Fibroblast of lung (primary cell): Measurements from ENCODE around the gene EDEM2. TPM values are rescaled to one million over a fixed set of nuclear protein-coding genes. Genes with fewer than 3 reads are reported as not detected.
"Not testable (repeated sequence)": the region's sequence is repeated elsewhere in the genome, so short reads cannot be mapped to it uniquely, and the experiment has no call there.

Source experiments
- DNase-seq, 2 donors: peaks; one replicate each; pipeline versions ENCODE4 v3.0.0 to v3.0.0-alpha.2; 2010; ENCODE audit warnings: low read depth in 2 of 2
- H2AFZ ChIP-seq: 2 replicates; pipeline ENCODE4 v1.5.1; 2012; ENCODE audit warnings: low read length, control low read depth, inconsistent platforms
- H3K27ac ChIP-seq: 2 replicates; pipeline ENCODE4 v1.5.1; 2011; ENCODE audit warnings: low read length, control low read depth; ENCODE audit not compliant: insufficient read depth
- H3K27me3 ChIP-seq: 2 replicates; pipeline ENCODE4 v1.5.1; 2011; ENCODE audit warnings: mild to moderate bottlenecking, low read length; ENCODE audit not compliant: control insufficient read depth, insufficient read depth
- H3K36me3 ChIP-seq: 2 replicates; pipeline ENCODE4 v1.5.1; 2011; ENCODE audit warnings: low read length; ENCODE audit not compliant: control insufficient read depth, insufficient read depth
- H3K4me1 ChIP-seq: 2 replicates; pipeline ENCODE4 v1.5.1; 2011; ENCODE audit warnings: low read length; ENCODE audit not compliant: control insufficient read depth, insufficient read depth; ENCODE audit errors: extremely low read depth
- H3K4me2 ChIP-seq: 2 replicates; pipeline ENCODE4 v1.5.1; 2011; ENCODE audit warnings: low read length, control low read depth; ENCODE audit not compliant: insufficient read depth; ENCODE audit errors: extremely low read depth
- H3K4me3 ChIP-seq, 4 experiments: fragments of 200-600 bp in 1 of 4; sonication (generic) in 1 of 4; replicated peaks in 1 of 4; 2 replicates each; pipeline ENCODE4 v1.5.1; 2011 to 2016; ENCODE audit warnings: low read length in 4 of 4, low read depth in 3 of 4, mild to moderate bottlenecking in 3 of 4, control low read depth in 2 of 4, inconsistent platforms in 1 of 4, mixed read lengths in 1 of 4; ENCODE audit not compliant: insufficient read depth in 1 of 4; ENCODE audit errors: control extremely low read depth in 1 of 4
- H3K79me2 ChIP-seq: 2 replicates; pipeline ENCODE4 v1.5.1; 2012; ENCODE audit warnings: mild to moderate bottlenecking, low read length, inconsistent platforms; ENCODE audit not compliant: control insufficient read depth, insufficient read depth
- H3K9ac ChIP-seq: 2 replicates; pipeline ENCODE4 v1.5.1; 2011; ENCODE audit warnings: mild to moderate bottlenecking, low read length, control low read depth; ENCODE audit not compliant: insufficient read depth
- H3K9me3 ChIP-seq: 2 replicates; pipeline ENCODE4 v1.5.1; 2012; ENCODE audit warnings: low read depth, low read length; ENCODE audit not compliant: control insufficient read depth, insufficient read depth
- H4K20me1 ChIP-seq: 2 replicates; pipeline ENCODE4 v1.5.1; 2011; ENCODE audit warnings: low read length; ENCODE audit not compliant: control insufficient read depth, insufficient read depth; ENCODE audit errors: extremely low read depth
- EZH2 ChIP-seq: IDR thresholded peaks from 2 replicates; pipeline ENCODE4 v1.5.1; 2012; ENCODE audit warnings: low read length, control low read depth, mild to moderate bottlenecking; ENCODE audit errors: missing control alignments
- polyA plus RNA-seq, 2 donors: library from polyadenylated mRNA; depleted of rRNA in 1 of 2; stranded (reverse) in 1 of 2; unstranded in 1 of 2; fragments of >200 nt; gene quantifications; 2 replicates each; pipeline ENCODE4 v1.2.1, GENCODE V29; 2011 to 2012; ENCODE audit warnings: missing spikeins in 1 of 2
- total RNA-seq: library from RNA; depleted of rRNA; stranded (reverse); fragments of >200 nt; gene quantifications from 2 replicates; pipeline ENCODE4 v1.2.1, GENCODE V29; 2014
- TF ChIP-seq, protein P1 (sequence below), 2 donors: IDR thresholded peaks in 1 of 2; conservative IDR thresholded peaks in 1 of 2; 1 replicate in 1 of 2; 2 replicates in 1 of 2; pipeline ENCODE4 v1.5.1; 2011 to 2012; ENCODE audit warnings: low read length in 2 of 2, control low read depth in 1 of 2, inconsistent platforms in 1 of 2, low read depth in 1 of 2, mild to moderate bottlenecking in 1 of 2

The EDEM2 gene
- total and polyA plus RNA-seq, 2 donors (not counting 1 experiment from before 2014, with no cell fraction given), result 23.8 to 99.4 TPM

DNA sequence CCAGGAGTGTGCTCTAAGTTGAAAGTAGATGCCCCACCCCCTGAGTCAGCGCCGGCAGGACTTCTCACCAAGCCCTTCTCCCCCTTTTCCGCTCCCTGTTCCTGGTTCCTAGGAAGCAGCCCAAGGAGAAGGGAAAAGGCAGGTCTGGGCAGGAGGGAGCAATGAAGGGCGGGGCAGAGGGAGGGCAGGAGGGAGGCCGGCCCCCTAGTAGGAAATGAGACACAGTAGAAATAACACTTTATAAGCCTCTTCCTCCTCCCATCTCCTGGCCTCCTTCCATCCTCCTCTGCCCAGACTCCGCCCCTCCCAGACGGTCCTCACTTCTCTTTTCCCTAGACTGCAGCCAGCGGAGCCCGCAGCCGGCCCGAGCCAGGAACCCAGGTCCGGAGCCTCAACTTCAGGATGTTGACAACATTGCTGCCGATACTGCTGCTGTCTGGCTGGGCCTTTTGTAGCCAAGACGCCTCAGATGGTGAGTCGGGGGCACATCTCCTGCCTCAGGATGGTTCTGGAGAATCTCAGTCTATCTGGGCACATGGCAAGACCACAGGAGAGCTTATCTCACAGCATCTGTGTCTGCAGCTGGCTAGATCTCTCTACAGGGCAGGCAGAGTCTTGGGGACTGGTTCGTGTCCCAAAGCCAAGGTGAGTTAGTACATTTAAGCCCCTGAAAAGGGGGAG, 24.8 kb upstream of the EDEM2 start, which contains the start of gene PROCR:
TSS of gene PROCR (plus strand) at position 320 of the 681 bp plus-strand sequence. CDS start at position 403, 83 bp downstream.
- H3K4me3 ChIP-seq, result peak within 1 kb of the TSS; percentile 62 to 68 (median 63)
- peak within 1 kb of the TSS; percentile 98 for H3K4me2 ChIP-seq
- H2AFZ ChIP-seq, result peak within 1 kb of the TSS; percentile 94
- H3K9me3 ChIP-seq, result no peaks in the 10 kb centered on the region
- no peaks in the 10 kb centered on the region for H3K36me3 ChIP-seq
- H3K79me2 ChIP-seq, result no peaks in the 10 kb centered on the region
- peak; percentile 87 to 95 for DNase-seq
- no peaks in the 10 kb centered on the region for H3K4me1 ChIP-seq
- H4K20me1 ChIP-seq, result no peaks in the 10 kb centered on the region
- H3K27ac ChIP-seq, result peak within 1 kb of the TSS; percentile 18
- TF ChIP-seq, protein P1, sequence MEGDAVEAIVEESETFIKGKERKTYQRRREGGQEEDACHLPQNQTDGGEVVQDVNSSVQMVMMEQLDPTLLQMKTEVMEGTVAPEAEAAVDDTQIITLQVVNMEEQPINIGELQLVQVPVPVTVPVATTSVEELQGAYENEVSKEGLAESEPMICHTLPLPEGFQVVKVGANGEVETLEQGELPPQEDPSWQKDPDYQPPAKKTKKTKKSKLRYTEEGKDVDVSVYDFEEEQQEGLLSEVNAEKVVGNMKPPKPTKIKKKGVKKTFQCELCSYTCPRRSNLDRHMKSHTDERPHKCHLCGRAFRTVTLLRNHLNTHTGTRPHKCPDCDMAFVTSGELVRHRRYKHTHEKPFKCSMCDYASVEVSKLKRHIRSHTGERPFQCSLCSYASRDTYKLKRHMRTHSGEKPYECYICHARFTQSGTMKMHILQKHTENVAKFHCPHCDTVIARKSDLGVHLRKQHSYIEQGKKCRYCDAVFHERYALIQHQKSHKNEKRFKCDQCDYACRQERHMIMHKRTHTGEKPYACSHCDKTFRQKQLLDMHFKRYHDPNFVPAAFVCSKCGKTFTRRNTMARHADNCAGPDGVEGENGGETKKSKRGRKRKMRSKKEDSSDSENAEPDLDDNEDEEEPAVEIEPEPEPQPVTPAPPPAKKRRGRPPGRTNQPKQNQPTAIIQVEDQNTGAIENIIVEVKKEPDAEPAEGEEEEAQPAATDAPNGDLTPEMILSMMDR (conservative IDR thresholded peaks at IDR 0.05 in 1 of 2, IDR thresholded peaks at IDR 0.05 in 1 of 2; ENCODE audit: low read depth in 1 of 2, low read length in 2 of 2), result no peak
- no peak for TF ChIP-seq EZH2
- H3K9ac ChIP-seq, result peak within 1 kb of the TSS; percentile 45
- no peaks in the 10 kb centered on the region for H3K27me3 ChIP-seq

- H3K27me3 ChIP-seq, result no peaks in the 10 kb centered on the region
- H3K9me3 ChIP-seq, result no peaks in the 10 kb centered on the region
- no peak overlapping the region for H3K4me2 ChIP-seq
- DNase-seq, result no peak
- H4K20me1 ChIP-seq, result no peaks in the 10 kb centered on the region
- peak overlapping the region in 2 of 4 experiments; percentile 27 to 62 for H3K4me3 ChIP-seq
- H3K27ac ChIP-seq, result no peak overlapping the region
- H3K9ac ChIP-seq, result no peak overlapping the region
- no peak for TF ChIP-seq EZH2
- TF ChIP-seq, protein P1 (conservative IDR thresholded peaks at IDR 0.05 in 1 of 2, IDR thresholded peaks at IDR 0.05 in 1 of 2; ENCODE audit: low read depth in 1 of 2, low read length in 2 of 2), result no peak
- no peaks in the 10 kb centered on the region for H3K4me1 ChIP-seq
- no peaks in the 10 kb centered on the region for H3K79me2 ChIP-seq
- H2AFZ ChIP-seq, result no peak overlapping the region
- H3K36me3 ChIP-seq, result no peaks in the 10 kb centered on the region
These were observed 24.3 kb upstream of the EDEM2 start for GRCh38 chr20:35171438-35171752.

DNA sequence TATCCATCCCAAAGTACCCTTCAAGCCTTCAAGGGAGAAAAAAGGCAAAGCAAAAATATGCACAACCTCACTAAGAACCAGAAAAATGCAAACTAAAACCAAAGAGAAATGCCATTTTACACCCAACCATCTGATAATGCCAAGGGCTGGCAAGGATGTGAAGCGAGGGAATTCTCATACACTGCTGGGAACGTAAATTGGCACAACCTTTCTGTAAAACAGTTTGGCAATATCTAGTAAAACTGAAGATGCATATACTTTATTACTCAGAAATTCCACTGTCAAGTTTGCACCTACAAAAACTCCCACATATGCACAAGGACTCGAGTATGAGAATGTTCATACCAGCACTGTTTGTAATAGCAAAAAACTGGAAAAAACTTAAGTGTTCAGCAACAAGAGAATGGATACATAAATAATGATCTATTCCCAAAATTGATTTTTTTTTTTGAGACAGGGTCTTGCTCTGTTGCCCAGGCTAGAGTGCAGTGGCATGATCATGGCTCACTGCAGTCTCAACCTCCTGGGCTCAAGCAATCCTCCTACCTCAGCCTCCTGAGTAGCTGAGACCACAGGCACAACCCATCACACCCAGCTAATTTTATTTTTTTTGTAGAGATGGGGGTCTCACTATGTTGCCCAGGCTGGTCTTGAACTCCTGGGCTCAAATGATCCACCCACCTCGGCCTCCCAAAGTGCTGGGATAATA, 21.7 kb upstream of the EDEM2 start:
- H3K27ac ChIP-seq, H3K4me3 ChIP-seq, DNase-seq, H3K27me3 ChIP-seq, H2AFZ ChIP-seq, H4K20me1 ChIP-seq, H3K4me2 ChIP-seq, H3K9ac ChIP-seq, H3K9me3 ChIP-seq, H3K4me1 ChIP-seq, H3K36me3 ChIP-seq, H3K79me2 ChIP-seq: not testable (repeated sequence)
